ENCODE data around the gene PSME3. TPM values are rescaled to one million over a fixed set of nuclear protein-coding genes. Genes with fewer than 3 reads are reported as not detected.
"Not testable (repeated sequence)": the region's sequence is repeated elsewhere in the genome, so short reads cannot be mapped to it uniquely, and the experiment has no call there.

The PSME3 gene
- total RNA-seq, 1 experiment from 2014 or later: 107 TPM

- BruUV-seq (replicated peaks): no TSS peak
- Histone ChIP-seq H3K27me3 (ENCODE audit: low read length) (no peaks in the 10 kb centered on the region), H3K9ac (ENCODE audit: low read length) (no peak overlapping the region), H3K27ac (ENCODE audit: low read length) (no peak overlapping the region), H3F3A (ENCODE audit: low read length, unreplicated experiment) (no peaks in the 10 kb centered on the region), H3K36me3 (ENCODE audit: low read depth, low read length) (peaks cover 12% of the 10 kb centered on the region; the same call in 1 of the 2 replicates), H4K20me1 (ENCODE audit: low read length) (no peaks in the 10 kb centered on the region), H3K4me1 (ENCODE audit: insufficient read depth, low read length) (peaks cover 8% of the 10 kb centered on the region), H2AFZ (ENCODE audit: low read length) (no peak overlapping the region), H3K4me2 (ENCODE audit: low read length) (no peak overlapping the region), H3K9me2 (replicated peaks; ENCODE audit: low read length) (no peaks in the 10 kb centered on the region), H3K79me2 (ENCODE audit: low read length) (no peaks in the 10 kb centered on the region), H3K9me3 (ENCODE audit: low read length) (no peaks in the 10 kb centered on the region), H3K4me3 (ENCODE audit: low read length) (no peak overlapping the region)
- ATAC-seq: no peak
- intact Hi-C loops (cut with micrococcal nuclease): loop anchor here (5.0 kb wide), 1 partner anchor 148 kb away; the partner anchor contains the start of gene RPL27
- DNase-seq: no peak
- CTCF ChIA-PET: no interaction called here
- no peak for TF ChIP-seq EZH2phosphoT487 (IDR thresholded peaks at IDR 0.05; ENCODE audit: borderline replicate concordance, low read length)
- TF ChIP-seq CTCF (conservative IDR thresholded peaks at IDR 0.05; ENCODE audit: low read depth, low read length): no peak
- no peak for TF ChIP-seq EZH2 (IDR thresholded peaks at IDR 0.05; ENCODE audit: low read length, unreplicated experiment)
- POLR2A ChIA-PET (ENCODE audit: unreplicated experiment): no interaction called here
Observed at GRCh38 chr17:42849031-42849430, 15.8 kb downstream of the PSME3 start.

GRCh38 chr17:42849451-42850181 lies 16.4 kb downstream of the PSME3 start:
- H3F3A ChIP-seq (ENCODE audit: low read length, unreplicated experiment): no peaks in the 10 kb centered on the region
- no peak overlapping the region for H3K4me2 ChIP-seq (ENCODE audit: low read length)
- H3K4me3 ChIP-seq (ENCODE audit: low read length): no peak overlapping the region
- H3K9me3 ChIP-seq (ENCODE audit: low read length): no peaks in the 10 kb centered on the region
- no peak for DNase-seq
- H3K9ac ChIP-seq (ENCODE audit: low read length): no peak overlapping the region
- TF ChIP-seq CTCF (conservative IDR thresholded peaks at IDR 0.05; ENCODE audit: low read depth, low read length) (no peak), EZH2phosphoT487 (IDR thresholded peaks at IDR 0.05; ENCODE audit: borderline replicate concordance, low read length) (no peak), EZH2 (IDR thresholded peaks at IDR 0.05; ENCODE audit: low read length, unreplicated experiment) (no peak)
- BruUV-seq (replicated peaks): no TSS peak
- no peak overlapping the region for H3K27ac ChIP-seq (ENCODE audit: low read length)
- H3K4me1 ChIP-seq (ENCODE audit: insufficient read depth, low read length): peaks cover 8% of the 10 kb centered on the region
- no peaks in the 10 kb centered on the region for H3K27me3 ChIP-seq (ENCODE audit: low read length)
- ATAC-seq: no peak
- no peaks in the 10 kb centered on the region for H3K9me2 ChIP-seq (replicated peaks; ENCODE audit: low read length)
- ChIA-PET POLR2A (ENCODE audit: unreplicated experiment) (interaction anchor here (0.5 kb wide), 1 partner anchor 43 kb away, joined by 6 read pairs; no protein-coding TSS in a partner anchor), CTCF (no interaction called here)
- intact Hi-C loops (cut with micrococcal nuclease): loop anchor here (5.0 kb wide), 1 partner anchor 148 kb away; the partner anchor contains the start of gene RPL27
- H3K36me3 ChIP-seq (ENCODE audit: low read depth, low read length): peaks cover 6% of the 10 kb centered on the region; the same call in 1 of the 2 replicates
- H2AFZ ChIP-seq (ENCODE audit: low read length): no peak overlapping the region
- no peaks in the 10 kb centered on the region for H3K79me2 ChIP-seq (ENCODE audit: low read length)
- no peaks in the 10 kb centered on the region for H4K20me1 ChIP-seq (ENCODE audit: low read length)

GRCh38 chr17:42850954-42851353 lies 17.8 kb downstream of the PSME3 start, which contains the start of gene AOC3:
TSS of gene AOC3 (plus strand) at chr17:42851199. CDS start at chr17:42851344, 145 bp downstream.
- no peaks in the 10 kb centered on the region for H3K4me1 ChIP-seq (ENCODE audit: insufficient read depth, low read length)
- H3K9me3 ChIP-seq (ENCODE audit: low read length): no peaks in the 10 kb centered on the region
- H3K9ac ChIP-seq (ENCODE audit: low read length): no peak within 1 kb of the TSS
- no peaks in the 10 kb centered on the region for H3K36me3 ChIP-seq (ENCODE audit: low read depth, low read length)
- intact Hi-C loops (cut with micrococcal nuclease): no loop called here
- ATAC-seq: no peak
- POLR2A ChIA-PET (ENCODE audit: unreplicated experiment): no interaction called here
- no peaks in the 10 kb centered on the region for H3K79me2 ChIP-seq (ENCODE audit: low read length)
- H3K4me2 ChIP-seq (ENCODE audit: low read length): no peak within 1 kb of the TSS
- CTCF ChIA-PET: no interaction called here
- BruUV-seq (replicated peaks): no TSS peak
- no peak for DNase-seq
- no peaks in the 10 kb centered on the region for H4K20me1 ChIP-seq (ENCODE audit: low read length)
- H3K4me3 ChIP-seq (ENCODE audit: low read length): no peak within 1 kb of the TSS
- TF ChIP-seq EZH2phosphoT487 (IDR thresholded peaks at IDR 0.05; ENCODE audit: borderline replicate concordance, low read length) (no peak), EZH2 (IDR thresholded peaks at IDR 0.05; ENCODE audit: low read length, unreplicated experiment) (no peak), CTCF (conservative IDR thresholded peaks at IDR 0.05; ENCODE audit: low read depth, low read length) (no peak)
- H3K27me3 ChIP-seq (ENCODE audit: low read length): no peaks in the 10 kb centered on the region
- no peaks in the 10 kb centered on the region for H3K9me2 ChIP-seq (replicated peaks; ENCODE audit: low read length)
- H2AFZ ChIP-seq (ENCODE audit: low read length): no peak within 1 kb of the TSS
- no peak within 1 kb of the TSS for H3K27ac ChIP-seq (ENCODE audit: low read length)
- no peaks in the 10 kb centered on the region for H3F3A ChIP-seq (ENCODE audit: low read length, unreplicated experiment)

- DNase-seq; H3F3A ChIP-seq (ENCODE audit: low read length, unreplicated experiment); BruUV-seq (replicated peaks); ATAC-seq; H3K4me1 ChIP-seq (ENCODE audit: insufficient read depth, low read length); H3K9me2 ChIP-seq (replicated peaks; ENCODE audit: low read length); CTCF ChIA-PET; H3K9me3 ChIP-seq (ENCODE audit: low read length); H3K27me3 ChIP-seq (ENCODE audit: low read length); H3K4me3 ChIP-seq (ENCODE audit: low read length); H3K27ac ChIP-seq (ENCODE audit: low read length); H4K20me1 ChIP-seq (ENCODE audit: low read length); H3K9ac ChIP-seq (ENCODE audit: low read length); H3K4me2 ChIP-seq (ENCODE audit: low read length); H3K36me3 ChIP-seq (ENCODE audit: low read depth, low read length); H2AFZ ChIP-seq (ENCODE audit: low read length); intact Hi-C loops (cut with micrococcal nuclease); H3K79me2 ChIP-seq (ENCODE audit: low read length); POLR2A ChIA-PET (ENCODE audit: unreplicated experiment): not testable (repeated sequence)
Observed at GRCh38 chr17:42851371-42852240, 18.4 kb downstream of the PSME3 start.
